EL (cell line): ENCODE data around the gene MOB1A.
"Not testable (repeated sequence)": the region's sequence is repeated elsewhere in the genome, so short reads cannot be mapped to it uniquely, and the experiment has no call there.

Experiments used
- DNase-seq: peaks from one replicate; pipeline ENCODE4 v3.0.0-alpha.2; 2016

Gene MOB1A

DNA sequence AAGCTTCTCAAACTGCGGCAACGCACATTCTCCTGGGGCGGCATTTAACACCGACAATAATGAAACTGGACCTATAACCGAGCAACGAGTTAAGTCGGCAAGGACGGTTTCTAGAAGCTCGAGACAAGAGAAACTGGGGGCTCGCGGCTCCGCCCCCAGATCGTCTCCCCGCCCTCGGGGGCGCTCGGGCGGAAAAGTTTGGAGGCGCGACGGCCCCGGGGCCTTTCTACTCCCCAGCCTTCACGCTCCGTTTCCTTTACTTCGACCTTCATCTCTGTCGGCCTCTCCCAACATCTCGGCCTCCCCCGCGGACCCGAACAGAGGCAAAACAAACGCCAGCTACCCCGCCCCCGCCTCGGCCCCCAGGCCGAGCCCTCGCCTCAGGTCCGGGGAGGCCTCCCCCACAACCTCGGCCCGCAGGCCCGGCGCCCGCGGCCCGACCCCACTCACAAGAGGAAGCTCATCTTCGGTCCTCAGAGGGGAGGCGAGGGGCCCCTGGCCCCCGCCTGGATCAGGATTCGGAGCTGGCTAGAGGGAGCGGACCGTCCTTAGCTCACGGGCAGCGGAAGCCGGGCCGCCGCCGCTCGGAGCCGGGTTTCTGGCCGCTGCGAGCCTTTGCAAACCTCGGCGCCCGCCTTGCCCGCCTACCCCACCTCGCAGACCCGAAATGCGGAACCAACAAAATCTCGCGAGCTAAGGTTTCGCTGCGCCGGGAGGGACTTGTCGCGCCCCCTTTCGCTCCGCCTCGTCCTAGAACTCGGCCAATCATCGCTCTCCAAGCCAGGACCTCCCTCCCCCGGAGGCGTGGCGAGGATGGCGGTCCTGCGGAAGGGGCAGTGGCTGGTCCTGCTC lies at the start of gene MOB1A:
TSS of gene MOB1A (minus strand) at position 669 of the 852 bp plus-strand sequence. CDS start at position 464, 205 bp downstream.
- peak; percentile 99 for DNase-seq

DNA sequence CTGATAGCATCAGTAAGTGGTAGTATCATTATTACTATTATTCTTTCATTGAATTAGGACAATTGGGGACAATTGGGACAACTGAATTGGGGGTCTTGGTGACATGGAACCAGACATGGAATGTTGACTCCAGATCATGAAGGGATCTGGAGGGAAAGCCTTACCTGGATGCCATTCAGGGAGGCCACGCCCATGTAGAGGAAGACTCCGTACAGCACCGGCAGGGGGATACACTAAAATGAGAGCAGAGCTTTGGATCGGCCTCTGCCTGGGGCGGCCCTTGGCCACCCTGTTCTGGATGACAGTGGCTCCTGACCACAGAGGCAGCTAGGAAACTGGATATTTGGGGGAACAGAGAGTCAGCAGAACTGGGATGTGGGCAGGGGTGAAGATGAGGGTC lies 49.0 kb upstream of the MOB1A start:
- no peak for DNase-seq

DNA sequence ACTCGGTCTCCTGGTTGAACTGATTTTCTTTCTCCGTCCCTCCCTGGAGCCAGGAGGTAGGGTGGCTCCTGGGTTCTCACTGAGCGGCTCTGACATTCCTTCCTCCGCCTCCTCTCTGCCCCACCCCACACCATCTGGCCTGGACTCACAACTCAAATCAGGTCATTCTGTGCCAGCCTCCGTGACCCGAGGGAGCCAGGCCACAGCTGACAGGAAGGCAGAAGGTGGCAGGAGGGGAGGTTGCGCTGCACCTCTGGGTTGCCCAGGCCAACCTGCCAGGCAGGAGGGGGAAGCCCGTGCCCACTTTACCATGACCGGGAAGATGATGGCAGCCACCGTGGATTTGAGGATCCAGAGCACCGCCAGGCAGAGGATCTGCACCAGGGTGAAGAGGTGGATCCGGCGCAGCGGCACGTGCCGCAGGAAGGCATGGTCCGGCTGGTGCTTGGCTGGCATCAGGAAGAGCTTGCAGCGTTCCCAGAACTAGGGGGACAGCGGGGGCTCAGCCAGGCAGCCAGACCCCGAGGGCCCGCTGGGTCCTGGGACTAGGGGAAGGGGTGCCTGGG lies 48.1 kb upstream of the MOB1A start:
- no peak for DNase-seq

DNA sequence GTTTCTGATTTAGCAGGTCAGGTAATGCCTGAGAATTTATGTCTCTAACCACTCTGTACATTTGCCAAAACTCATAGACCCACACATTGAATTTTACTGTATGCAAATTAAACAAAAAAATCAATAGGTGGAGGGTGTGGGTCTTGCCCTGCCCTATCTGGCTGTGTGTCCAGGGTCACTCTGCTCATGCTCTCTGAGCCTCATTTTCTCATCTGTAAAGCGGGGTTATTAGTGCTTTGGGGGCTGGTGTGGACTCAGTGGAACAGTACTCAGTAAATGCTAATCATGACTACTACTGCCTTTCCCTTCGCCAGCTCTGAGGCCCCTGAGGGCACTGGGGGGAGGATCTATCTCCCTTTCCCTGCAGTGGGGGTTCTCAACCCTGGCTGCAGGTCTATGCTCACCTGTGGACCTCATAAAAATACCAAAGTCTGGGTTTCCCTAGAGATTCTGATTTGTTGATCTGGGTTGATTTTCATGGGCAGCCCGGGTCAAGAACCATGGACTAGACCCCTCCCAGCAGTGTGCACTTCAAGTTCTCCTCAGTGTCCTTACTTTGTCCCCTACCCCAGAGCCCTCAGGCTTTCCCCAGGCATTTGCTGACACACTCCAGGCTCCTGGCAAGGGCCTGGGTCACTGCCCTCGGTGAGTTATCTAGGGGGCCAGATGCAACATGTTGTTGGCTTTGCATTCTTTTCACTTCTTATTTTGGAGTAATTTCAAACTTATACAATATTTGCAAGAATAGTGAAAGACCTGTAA lies 47.2 kb upstream of the MOB1A start:
- DNase-seq = no peak

DNA sequence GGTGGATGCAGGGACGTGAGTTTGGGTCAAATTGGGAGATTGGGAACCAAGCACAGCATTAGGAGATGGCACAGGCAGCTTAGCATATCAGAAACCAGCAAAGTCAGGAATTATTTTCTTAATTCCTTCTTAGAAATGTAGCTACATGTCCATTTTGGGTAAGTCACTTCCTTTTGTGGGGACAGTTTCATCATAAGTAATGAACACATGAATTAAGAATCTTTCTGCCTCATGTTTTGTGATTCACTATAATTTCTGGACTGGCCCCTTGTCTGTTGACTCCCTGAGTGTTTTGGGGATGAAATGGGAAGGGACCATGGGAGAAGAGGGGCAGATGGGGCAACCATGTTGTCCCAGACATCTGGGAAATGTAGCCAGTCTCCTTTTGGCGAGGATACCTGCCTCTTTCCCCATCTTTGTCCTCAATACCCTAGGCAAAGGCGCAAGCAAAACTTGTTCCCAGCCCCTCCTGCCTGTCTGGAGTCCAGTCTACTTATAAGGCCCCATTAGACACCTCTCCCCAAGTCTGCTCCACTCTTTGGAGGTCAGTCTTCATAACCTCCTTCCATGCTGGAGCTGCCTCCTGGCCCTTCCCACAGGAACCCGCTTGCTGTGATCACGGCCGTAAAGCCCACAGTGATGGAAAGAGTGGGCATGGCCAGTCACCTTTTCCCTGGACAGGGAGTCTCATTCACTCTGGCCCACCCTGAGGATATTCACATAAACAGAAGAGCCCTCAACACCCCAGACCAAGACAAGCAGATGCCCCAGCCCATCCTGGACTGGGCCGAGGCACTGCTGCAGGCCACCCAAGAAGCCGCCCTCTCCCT lies 45.5 kb upstream of the MOB1A start:
- peak; percentile 23 for DNase-seq

DNA sequence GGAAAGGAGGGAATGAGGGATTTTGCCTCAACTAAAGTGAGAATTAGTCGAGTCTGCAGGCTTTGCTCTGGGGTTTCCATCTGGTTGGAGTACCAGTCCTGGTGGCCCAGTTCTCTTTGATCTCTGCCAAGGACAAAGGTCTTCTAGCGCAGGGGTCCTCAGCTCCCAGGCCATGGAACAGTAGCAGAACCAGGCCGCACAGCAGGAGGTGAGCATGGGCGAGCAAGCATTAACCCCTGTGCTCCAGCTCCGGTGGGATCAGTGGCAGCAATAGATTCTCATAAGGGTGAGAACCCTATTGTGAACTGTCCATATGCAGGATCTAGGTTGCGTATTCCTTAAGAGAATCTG lies 43.6 kb upstream of the MOB1A start:
- DNase-seq = no peak

DNA sequence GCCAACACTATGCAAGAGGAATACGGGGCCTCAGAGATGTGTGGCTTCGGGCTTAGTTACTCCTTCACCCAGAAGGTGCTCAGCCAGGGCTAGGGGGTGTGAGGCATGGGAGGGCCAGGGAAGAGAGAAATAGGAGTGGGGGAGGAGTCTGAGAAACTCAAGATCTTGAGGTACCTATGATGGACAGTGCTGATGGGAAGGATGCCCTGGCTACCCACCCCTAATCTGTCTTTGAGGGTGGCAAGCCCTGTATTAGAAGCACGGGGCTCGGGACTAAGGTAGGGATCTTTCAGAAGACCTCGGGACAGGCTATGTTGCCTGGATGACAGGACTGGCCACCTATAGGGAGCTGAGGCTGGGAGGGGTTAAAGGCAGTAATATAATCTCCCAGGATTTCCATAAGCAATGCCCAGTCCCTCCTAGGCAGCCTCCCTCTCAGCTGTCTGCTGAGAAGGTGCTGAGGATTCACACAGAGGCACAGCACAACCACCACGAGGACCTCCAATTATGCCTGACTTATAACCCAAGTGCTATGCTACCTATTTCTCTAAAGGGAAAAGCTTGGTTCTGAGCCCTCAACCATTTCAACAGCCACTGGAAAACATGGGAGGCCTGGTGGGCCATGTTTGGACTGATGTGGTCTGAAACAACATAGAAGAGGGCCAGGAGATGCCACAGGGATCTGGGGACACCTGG lies 43.1 kb upstream of the MOB1A start:
- DNase-seq = no peak

DNA sequence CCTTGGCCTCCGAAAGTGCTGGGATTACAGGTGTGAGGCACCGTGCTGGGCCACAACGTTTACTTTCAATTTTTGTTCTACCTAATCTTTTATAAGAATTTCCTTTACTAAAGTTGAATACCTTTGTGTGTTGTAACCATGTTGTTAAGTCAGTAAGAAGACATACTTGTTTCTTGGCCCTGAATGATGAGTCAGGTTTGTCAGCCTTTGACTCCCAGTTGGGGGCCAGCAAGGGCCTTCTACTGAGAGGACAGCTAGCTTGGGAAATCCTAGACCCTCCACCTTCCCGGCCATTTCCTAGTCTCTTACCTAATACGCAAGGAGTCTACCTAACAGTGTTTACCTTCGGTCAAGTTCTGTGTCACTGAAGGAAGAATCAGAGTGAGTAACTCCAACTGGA lies 42.4 kb upstream of the MOB1A start:
- no peak for DNase-seq

DNA sequence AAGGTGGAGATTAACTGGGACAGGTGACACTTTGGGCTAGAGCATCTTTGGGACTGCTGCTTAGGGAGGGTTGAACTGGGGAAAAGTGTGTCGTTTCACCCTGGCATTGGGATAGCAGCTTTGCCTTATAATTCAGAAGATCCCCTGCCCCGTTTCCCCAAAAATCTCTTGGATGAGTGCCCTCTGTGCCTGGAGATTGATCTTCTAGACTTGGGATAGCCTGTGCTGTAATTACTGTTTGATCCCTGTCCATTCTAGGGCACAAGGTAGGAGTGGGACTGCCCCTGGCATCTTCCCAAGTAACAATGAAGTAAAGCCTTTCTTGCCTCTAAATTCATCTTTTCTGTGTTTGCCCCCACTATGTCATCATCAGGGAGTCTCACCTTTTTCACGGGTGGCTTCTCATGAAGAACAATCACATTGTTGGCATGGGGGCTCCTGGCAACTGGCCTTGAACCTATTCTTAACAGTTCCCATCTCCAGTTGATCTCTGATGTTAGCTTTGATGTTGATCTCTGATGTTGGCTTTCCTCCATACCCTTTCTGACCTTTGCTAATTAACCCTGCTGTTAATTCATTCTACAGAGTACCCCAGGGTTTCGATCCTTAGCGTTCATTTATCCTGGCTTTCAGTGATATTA lies 41.3 kb upstream of the MOB1A start:
- DNase-seq = no peak

DNA sequence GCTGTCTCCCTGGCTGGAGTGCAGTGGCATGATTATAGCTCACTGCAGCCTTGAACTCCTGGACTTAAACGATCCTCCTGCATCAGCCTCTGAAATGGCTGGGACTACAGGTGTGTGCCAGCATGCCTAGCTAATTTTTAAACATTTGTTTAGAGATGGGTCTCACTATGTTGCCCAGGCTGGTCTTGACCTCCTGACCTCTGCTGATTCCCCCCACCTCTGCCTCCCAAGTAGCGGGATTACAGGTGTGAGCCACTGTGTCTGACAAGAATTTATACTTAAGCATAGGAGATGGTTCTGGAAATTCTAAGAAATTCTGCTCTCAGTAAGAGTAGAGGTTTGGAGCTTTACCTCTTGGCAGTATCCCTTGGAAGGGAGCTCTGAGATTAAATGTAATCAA lies 38.0 kb upstream of the MOB1A start:
- no peak for DNase-seq

DNA sequence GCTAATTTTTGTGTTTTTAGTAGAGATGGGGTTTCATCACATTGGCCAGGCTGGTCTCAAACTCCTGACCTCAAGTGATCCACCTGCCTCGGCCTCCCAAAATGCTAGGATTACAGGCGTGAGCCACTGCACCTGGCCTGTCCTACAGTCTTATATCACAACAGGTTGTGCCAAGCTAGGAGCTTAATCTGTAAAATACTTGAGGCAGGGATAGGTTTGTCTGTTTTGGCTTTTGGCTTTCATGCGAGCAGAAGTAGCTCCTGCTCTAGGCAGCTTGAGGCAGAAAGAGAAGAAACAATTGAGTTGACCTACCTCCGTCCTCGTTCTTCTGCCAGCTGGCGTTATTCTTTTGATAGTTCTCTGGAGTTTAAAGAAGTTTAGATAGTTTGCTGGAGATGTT lies 37.1 kb upstream of the MOB1A start:
- DNase-seq = not testable (repeated sequence)

DNA sequence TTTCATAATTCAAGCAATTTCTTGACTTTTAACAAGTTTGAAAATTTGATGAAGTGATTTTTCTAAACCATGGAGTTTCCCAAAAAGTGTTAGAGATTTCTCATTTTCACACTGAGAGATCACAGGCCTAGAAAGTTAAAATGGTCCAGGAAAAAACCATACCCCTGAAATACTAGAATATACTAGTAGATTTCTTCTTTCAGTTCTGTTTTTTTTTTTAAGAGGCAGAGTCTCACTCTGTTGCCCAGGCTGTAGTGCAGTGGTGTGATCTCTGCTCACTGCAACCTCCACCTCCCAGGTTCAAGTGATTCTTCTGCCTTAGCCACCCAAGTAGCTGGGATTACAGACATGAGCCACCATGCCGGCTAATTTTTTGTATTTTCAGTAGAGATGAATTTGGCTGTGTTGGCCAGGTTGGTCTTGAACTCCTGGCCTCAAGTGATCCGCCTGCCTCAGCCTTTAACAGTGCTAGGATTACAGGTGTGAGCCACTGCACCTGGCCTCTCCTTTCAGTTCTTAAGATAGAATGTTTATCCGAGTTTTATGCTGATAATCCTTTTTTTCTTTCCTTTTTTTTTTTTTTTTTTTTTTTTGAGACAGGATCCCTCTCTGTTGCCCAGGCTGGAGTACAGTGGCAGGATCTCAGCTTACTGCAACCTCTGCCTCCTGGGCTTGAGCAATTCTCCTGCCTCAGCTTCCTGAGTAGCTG lies 34.2 kb upstream of the MOB1A start:
- no peak for DNase-seq

DNA sequence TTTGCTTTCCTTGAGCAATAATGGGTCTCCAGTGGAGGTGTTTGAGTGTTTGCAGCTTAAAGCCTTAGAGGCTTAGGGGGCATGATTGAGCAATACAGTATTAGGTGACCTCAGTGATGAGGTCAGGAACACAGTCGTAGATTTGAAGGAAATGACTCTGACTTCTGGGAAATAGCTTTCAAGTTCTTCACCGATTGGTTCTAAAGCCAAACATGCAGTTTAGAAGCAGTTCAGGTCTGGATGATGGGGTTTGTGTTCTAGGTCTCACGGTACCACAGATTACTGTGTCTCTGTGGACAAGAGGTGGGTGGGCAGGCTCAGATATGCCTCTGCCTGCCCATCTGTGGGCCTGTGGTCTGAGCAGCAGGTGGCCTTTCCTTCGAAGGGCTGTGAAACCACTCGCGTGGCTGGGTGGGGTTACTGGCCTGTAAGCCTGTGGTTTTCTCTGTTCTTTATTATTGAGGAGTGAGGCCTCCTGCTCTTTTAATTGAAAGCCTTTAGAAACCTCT lies 27.6 kb upstream of the MOB1A start:
- DNase-seq = peak; percentile 66

DNA sequence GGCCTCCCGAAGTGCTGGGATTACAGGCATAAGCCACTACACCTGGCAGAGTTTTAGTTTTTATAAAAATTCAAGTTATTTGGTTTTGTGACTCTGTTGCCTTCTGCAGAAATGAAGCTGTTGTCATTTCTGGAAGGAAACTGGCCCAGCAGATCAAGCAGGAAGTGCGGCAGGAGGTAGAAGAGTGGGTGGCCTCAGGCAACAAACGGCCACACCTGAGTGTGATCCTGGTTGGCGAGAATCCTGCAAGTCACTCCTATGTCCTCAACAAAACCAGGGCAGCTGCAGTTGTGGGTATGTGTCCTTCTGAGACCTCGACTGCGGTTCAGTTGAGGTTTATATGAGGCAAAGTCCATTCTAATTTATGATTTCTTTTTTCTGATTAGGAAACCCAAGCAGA lies 26.9 kb upstream of the MOB1A start:
- DNase-seq = no peak

DNA sequence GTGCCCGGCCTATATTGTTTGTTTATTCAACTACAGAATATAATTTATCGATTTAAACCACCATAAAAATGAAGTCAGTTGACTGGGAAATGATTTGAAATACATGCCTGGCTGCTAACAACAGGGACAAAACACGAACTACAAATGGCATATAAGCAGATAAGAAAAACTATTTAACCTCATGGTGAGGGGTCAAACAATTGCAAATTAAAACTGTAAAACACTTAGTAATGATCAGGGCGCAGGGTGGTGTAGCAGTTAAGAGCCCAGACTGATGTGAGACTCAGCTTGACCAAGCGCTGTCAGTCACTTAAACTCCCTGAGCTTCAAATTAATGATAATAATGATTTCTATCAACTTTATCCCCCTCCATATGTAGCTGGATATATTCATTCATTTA lies 26.4 kb upstream of the MOB1A start:
- DNase-seq = no peak

DNA sequence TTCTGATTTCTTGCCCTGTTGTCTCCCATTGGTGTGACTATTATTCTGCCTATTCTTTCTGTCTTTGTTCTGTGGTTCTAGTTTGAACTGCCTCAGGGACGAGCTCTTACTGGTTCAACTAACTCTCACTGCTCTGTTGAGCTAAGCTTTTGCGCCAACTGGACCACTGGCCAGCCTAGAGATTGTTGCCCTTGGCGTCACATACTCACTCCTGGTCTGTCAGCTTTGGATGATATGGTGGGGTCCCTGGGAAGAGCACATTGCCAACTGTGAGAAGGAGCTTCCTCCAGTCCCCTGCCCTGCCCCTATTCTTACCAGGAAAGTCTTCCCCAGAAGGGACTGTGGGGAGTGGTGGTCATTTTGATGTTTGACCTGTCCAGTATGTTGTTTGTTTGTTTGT lies 25.8 kb upstream of the MOB1A start:
- DNase-seq = no peak

DNA sequence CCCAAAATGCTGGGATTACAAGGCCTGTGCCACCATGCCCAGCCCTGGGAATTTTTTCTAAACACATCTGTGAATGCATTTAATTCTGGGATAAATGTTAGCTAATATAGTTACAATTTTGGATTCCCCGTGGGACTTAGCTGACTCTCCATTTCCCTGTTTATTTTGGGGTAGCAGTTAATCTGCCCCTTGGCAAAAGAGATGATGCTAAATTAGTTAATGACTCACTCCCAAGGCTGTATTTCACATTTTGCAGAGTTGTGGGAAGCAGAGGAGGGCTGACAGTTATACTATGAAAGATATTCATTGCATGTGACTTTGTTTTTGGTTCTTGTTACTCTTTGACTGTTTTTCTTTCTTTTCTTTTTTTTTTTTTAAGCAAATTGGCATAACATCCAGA lies 22.9 kb upstream of the MOB1A start:
- peak; percentile 71 for DNase-seq

DNA sequence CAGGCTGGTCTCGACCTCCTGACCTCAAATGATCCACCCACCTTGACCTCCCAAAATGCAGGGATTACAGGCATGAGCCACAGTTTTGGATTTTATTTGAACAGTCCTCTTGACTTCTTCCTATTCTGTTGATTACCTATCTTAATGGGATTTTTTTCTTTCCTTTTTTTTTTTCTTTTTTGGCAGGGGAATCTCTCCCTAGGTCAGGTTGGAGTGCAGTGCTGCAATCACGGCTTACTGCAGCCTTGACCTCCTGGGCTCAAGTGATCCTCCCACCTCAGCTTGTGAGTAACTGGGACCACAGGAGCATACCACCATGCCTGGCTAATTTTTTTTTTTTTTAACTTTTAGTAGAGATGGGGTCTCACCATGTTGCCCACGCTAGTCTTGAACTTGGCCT lies 22.5 kb upstream of the MOB1A start:
- DNase-seq = no peak

DNA sequence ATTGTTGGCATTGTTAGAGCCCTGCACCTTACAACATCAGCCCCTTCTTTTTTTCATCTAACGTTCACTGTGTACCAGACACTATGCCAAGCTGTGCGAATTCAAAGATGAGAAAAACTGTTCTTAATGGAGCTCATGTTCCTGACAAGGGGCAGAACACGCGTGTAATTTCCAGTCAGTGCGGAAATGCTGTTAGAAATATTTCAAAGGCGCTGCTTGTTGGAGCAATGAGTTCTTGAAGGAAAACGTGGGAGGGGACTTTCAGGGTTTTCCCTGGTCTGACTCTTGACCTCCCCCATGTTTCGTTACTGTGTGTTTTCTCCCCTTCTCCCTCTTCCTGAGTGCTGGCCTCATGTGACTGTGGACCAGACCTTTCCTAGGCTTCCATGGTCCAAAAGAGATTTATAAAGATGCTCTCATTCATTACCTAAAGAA lies 21.2 kb upstream of the MOB1A start:
- DNase-seq = no peak

DNA sequence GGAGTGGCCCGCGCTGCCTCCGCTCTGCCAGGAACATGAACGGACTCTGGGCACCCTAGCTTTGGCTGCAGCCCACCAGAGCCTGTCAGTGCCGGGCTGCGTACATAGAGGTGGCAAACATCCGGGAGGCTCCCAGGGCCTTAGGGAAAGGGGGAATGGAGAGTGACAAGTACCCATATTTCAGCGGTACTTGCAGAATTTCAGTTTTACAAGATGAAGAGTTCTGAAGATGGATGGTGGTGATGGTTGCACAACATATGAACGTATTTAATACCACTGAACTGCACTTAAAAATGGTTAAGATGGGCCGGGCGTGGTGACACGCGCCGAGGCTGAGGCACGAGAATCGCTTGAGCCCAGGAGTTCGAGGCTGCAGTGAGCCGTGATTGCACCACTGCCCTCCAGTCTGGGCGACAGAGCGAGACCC lies 20.6 kb upstream of the MOB1A start:
- no peak for DNase-seq
